HepG2 (cell line): Measurements from ENCODE around the gene DNAI4. TPM values are rescaled to one million over a fixed set of nuclear protein-coding genes. Genes with fewer than 3 reads are reported as not detected.
A peak's percentile ranks its signal among the peaks of the same experiment; 100 is the strongest.

Experiments
- CBFB ChIP-seq: sonication (generic); formaldehyde crosslinking; IDR thresholded peaks from 2 replicates; pipeline ENCODE4 v1.4.0; 2020; ENCODE audit warnings: missing genetic modification reagents
- GZF1 ChIP-seq: sonication (generic); formaldehyde crosslinking; IDR thresholded peaks from 2 replicates; pipeline ENCODE4 v1.5.1; 2020; ENCODE audit warnings: mild to moderate bottlenecking, missing genetic modification reagents
- HOXA5 ChIP-seq: sonication (generic); formaldehyde crosslinking; IDR thresholded peaks from 2 replicates; pipeline ENCODE4 v1.4.0; 2020; ENCODE audit warnings: missing genetic modification reagents
- JARID2 ChIP-seq: sonication (generic); formaldehyde crosslinking; IDR thresholded peaks from 2 replicates; pipeline ENCODE4 v1.8.1; 2023; ENCODE audit warnings: missing genetic modification reagents, inconsistent platforms; ENCODE audit not compliant: insufficient replicate concordance
- KDM5B ChIP-seq: sonication (generic); formaldehyde crosslinking; IDR thresholded peaks from 2 replicates; pipeline ENCODE4 v1.4.0; 2020; ENCODE audit warnings: missing genetic modification reagents, mild to moderate bottlenecking, borderline replicate concordance
- KLF9 ChIP-seq: IDR thresholded peaks from 2 replicates; pipeline ENCODE4 v1.6.1; 2016; ENCODE audit warnings: low read depth
- LBX2 ChIP-seq: sonication (generic); formaldehyde crosslinking; IDR thresholded peaks from 2 replicates; pipeline ENCODE4 v1.5.0; 2020; ENCODE audit warnings: missing genetic modification reagents, mild to moderate bottlenecking, borderline replicate concordance
- LCORL ChIP-seq, 2 experiments: fragments of 450-650 bp in 1 of 2; sonication (generic) in 1 of 2; formaldehyde crosslinking in 1 of 2; IDR thresholded peaks; 2 replicates each; pipeline versions ENCODE4 v1.5.0 to v1.6.1; 2017 to 2020; ENCODE audit warnings: antibody characterized with exemption in 1 of 2, missing genetic modification reagents in 1 of 2
- NBN ChIP-seq: fragments of 450-650 bp; conservative IDR thresholded peaks from 2 replicates; pipeline ENCODE4 v1.6.1; 2017
- NPAS2 ChIP-seq: sonication (generic); formaldehyde crosslinking; IDR thresholded peaks from 2 replicates; pipeline ENCODE4 v1.8.0; 2022; ENCODE audit warnings: mild to moderate bottlenecking, missing genetic modification reagents, borderline replicate concordance
- PAX8 ChIP-seq: sonication (generic); formaldehyde crosslinking; IDR thresholded peaks from 2 replicates; pipeline ENCODE4 v1.8.0; 2022; ENCODE audit warnings: mild to moderate bottlenecking, missing genetic modification reagents, borderline replicate concordance
- POGZ ChIP-seq: sonication (generic); formaldehyde crosslinking; IDR thresholded peaks from 2 replicates; pipeline ENCODE4 v1.4.0; 2020; ENCODE audit warnings: mild to moderate bottlenecking, missing genetic modification reagents
- SKI ChIP-seq: fragments of 450-650 bp; IDR thresholded peaks from one replicate; pipeline ENCODE4 v1.6.1; 2018; ENCODE audit warnings: mild to moderate bottlenecking; ENCODE audit not compliant: partially characterized antibody
- SMC3 ChIP-seq: IDR thresholded peaks from 2 replicates; pipeline ENCODE4 v1.6.1; 2011; ENCODE audit warnings: low read length, improper control_type of control experiment
- SMYD3 ChIP-seq: sonication (generic); formaldehyde crosslinking; IDR thresholded peaks from 2 replicates; pipeline ENCODE4 v1.8.1; 2023; ENCODE audit warnings: mild to moderate bottlenecking, missing genetic modification reagents
- TEAD2 ChIP-seq: sonication (generic); formaldehyde crosslinking; IDR thresholded peaks from 2 replicates; pipeline ENCODE4 v1.9.0; 2021; ENCODE audit warnings: missing genetic modification reagents
- ZBTB39 ChIP-seq: sonication (generic); formaldehyde crosslinking; IDR thresholded peaks from 2 replicates; pipeline ENCODE4 v1.5.0; 2020; ENCODE audit warnings: missing genetic modification reagents
- ZFP41 ChIP-seq: sonication (generic); formaldehyde crosslinking; IDR thresholded peaks from 2 replicates; pipeline ENCODE4 v1.4.0; 2020; ENCODE audit warnings: mild to moderate bottlenecking, missing genetic modification reagents, borderline replicate concordance
- ZNF317 ChIP-seq: sonication (generic); formaldehyde crosslinking; IDR thresholded peaks from 2 replicates; pipeline ENCODE4 v1.5.0; 2020; ENCODE audit warnings: mild to moderate bottlenecking, missing genetic modification reagents
- ZNF326 ChIP-seq: sonication (generic); formaldehyde crosslinking; IDR thresholded peaks from 2 replicates; pipeline ENCODE4 v1.4.0; 2020; ENCODE audit warnings: missing genetic modification reagents, borderline replicate concordance
- ZNF33B ChIP-seq: sonication (generic); formaldehyde crosslinking; IDR thresholded peaks from 2 replicates; pipeline ENCODE4 v1.5.1; 2020; ENCODE audit warnings: mild to moderate bottlenecking, missing genetic modification reagents
- ZNF512 ChIP-seq: sonication (generic); formaldehyde crosslinking; IDR thresholded peaks from 2 replicates; pipeline ENCODE4 v1.4.0; 2020; ENCODE audit warnings: mild to moderate bottlenecking, missing genetic modification reagents
- ZNF564 ChIP-seq: sonication (generic); formaldehyde crosslinking; IDR thresholded peaks from 2 replicates; pipeline ENCODE4 v1.8.1; 2023; ENCODE audit warnings: mild to moderate bottlenecking, missing genetic modification reagents
- ZNF703 ChIP-seq: sonication (generic); formaldehyde crosslinking; IDR thresholded peaks from 2 replicates; pipeline ENCODE4 v1.5.1; 2020; ENCODE audit warnings: missing genetic modification reagents, mild to moderate bottlenecking, moderate library complexity, borderline replicate concordance
- ZNF709 ChIP-seq: sonication (generic); formaldehyde crosslinking; IDR thresholded peaks from 2 replicates; pipeline ENCODE4 v1.5.0; 2020; ENCODE audit warnings: mild to moderate bottlenecking, missing genetic modification reagents
- ZNF780A ChIP-seq: sonication (generic); formaldehyde crosslinking; IDR thresholded peaks from 2 replicates; pipeline ENCODE4 v1.8.0; 2022; ENCODE audit warnings: mild to moderate bottlenecking, missing genetic modification reagents, moderate library complexity
- ZNF784 ChIP-seq: sonication (generic); formaldehyde crosslinking; IDR thresholded peaks from 2 replicates; pipeline ENCODE4 v1.5.1; 2020; ENCODE audit warnings: missing genetic modification reagents, mild to moderate bottlenecking, borderline replicate concordance
- polyA plus RNA-seq, 8 experiments: library from polyadenylated mRNA; depleted of rRNA in 3 of 8; stranded (reverse) in 7 of 8; unstranded in 1 of 8; fragments of >200 nt; fragmentation: Illumina TruSeq in 4 of 8; extraction: Trizol in 4 of 8; gene quantifications; 2 replicates each; pipeline versions ENCODE4 v1.2.1 to v1.2.3, GENCODE V29; 2011 to 2016; ENCODE audit warnings: low read depth in 4 of 8, missing spikeins in 1 of 8, mixed read lengths in 1 of 8; ENCODE audit not compliant: insufficient read depth in 1 of 8
- total RNA-seq, 5 experiments: library from RNA; depleted of rRNA; stranded (reverse); fragments of >200 nt; fragmentation: Illumina TruSeq; extraction: Trizol; gene quantifications; 2 replicates each; pipeline ENCODE4 v1.2.3, GENCODE V29; 2016; ENCODE audit warnings: low read depth in 1 of 5

The DNAI4 gene
- total and polyA plus RNA-seq, 2 of the 13 experiments (the other 11 are each of a cell fraction or from before 2014, with no cell fraction given) = 0.04 to 0.08 TPM

- TF ChIP-seq ZNF564 (no peak), ZNF703 (CRISPR knock-in tag) (no peak), JARID2 (no peak), LCORL (IDR thresholded peaks at IDR 0.05) (no peak), LCORL (CRISPR knock-in tag; IDR thresholded peaks at IDR 0.05) (peak; percentile 57; the same call in 1 of the 2 replicates), SMYD3 (no peak), ZNF709 (CRISPR knock-in tag) (peak; percentile 88; the same call in 1 of the 2 replicates), PAX8 (no peak), NBN (no peak), KDM5B (CRISPR knock-in tag) (peak; percentile 63; the same call in 1 of the 2 replicates), ZNF512 (CRISPR knock-in tag) (no peak), TEAD2 (CRISPR knock-in tag) (no peak), KLF9 (CRISPR knock-in tag) (no peak), GZF1 (CRISPR knock-in tag) (no peak; the same call in 1 of the 2 replicates), LBX2 (CRISPR knock-in tag) (no peak), ZNF33B (CRISPR knock-in tag) (0 out of 2 replicates have a peak, but pooled peaks have one; percentile 41), HOXA5 (CRISPR knock-in tag) (peak; percentile 27; the same call in 1 of the 2 replicates), ZNF326 (CRISPR knock-in tag) (no peak), CBFB (no peak), ZNF317 (no peak), ZNF784 (CRISPR knock-in tag) (no peak), ZFP41 (CRISPR knock-in tag) (no peak), POGZ (CRISPR knock-in tag) (peak; percentile 64), ZBTB39 (CRISPR knock-in tag) (no peak), SKI (peak; percentile 31), ZNF780A (CRISPR knock-in tag) (no peak), SMC3 (no peak), NPAS2 (CRISPR knock-in tag) (no peak)
These were observed at the start of gene DNAI4, which contains the start of gene MIER1 (continued) for GRCh38 chr1:66924756-66925557.
